Dermis blood vessel endothelial cell (primary cell): ENCODE data around the gene PRKG2. TPM values are rescaled to one million over a fixed set of nuclear protein-coding genes. Genes with fewer than 3 reads are reported as not detected.

Experiments used
- total RNA-seq: library from RNA; depleted of rRNA; stranded (reverse); fragments of >200 nt; gene quantifications from 2 replicates; pipeline ENCODE4 v1.2.3, GENCODE V29; 2014

PRKG2 gene
- total RNA-seq, 1 donor from 2014 or later: under 0.01 TPM

Other genes with a start within 250 kb of the PRKG2 start
- not detected in 2 replicates for gene BMP3, start 184.5 kb downstream of the PRKG2 start, total RNA-seq